CD4-positive, alpha-beta memory T cell (primary cell): ENCODE data around the gene BCAN. TPM values are rescaled to one million over a fixed set of nuclear protein-coding genes. Genes with fewer than 3 reads are reported as not detected.

Experiments
- CTCF ChIA-PET: fragments of 350-600 bp; sonication (Branson Sonifier 250); formaldehyde crosslinking; loops from one replicate; lab custom pipeline; 2021; ENCODE audit warnings: inconsistent platforms; ENCODE audit not compliant: partially characterized antibody; lab: Charles Lee
- POLR2A ChIA-PET: fragments of 350-600 bp; sonication (Branson Sonifier 250); formaldehyde crosslinking; loops from one replicate; lab custom pipeline; 2021; ENCODE audit not compliant: partially characterized antibody; lab: Charles Lee
- DNase-seq, 5 donors: peaks; one replicate each; pipeline versions ENCODE4 v3.0.0 to v3.0.0-alpha.2; 2020 to 2022; ENCODE audit warnings: mixed read lengths in 1 of 5
- H3K27ac ChIP-seq: one replicate; pipeline ENCODE4 v1.7.0; 2013; ENCODE audit warnings: low read depth, low read length
- H3K27me3 ChIP-seq: 2 replicates; pipeline ENCODE4 v1.7.0; 2013; ENCODE audit warnings: mild to moderate bottlenecking, low read length, moderate library complexity; ENCODE audit not compliant: insufficient read depth
- H3K36me3 ChIP-seq: 2 replicates; pipeline ENCODE4 v1.7.0; 2013; ENCODE audit warnings: mild to moderate bottlenecking, low read length, moderate library complexity; ENCODE audit not compliant: insufficient read depth
- H3K4me1 ChIP-seq: 2 replicates; pipeline ENCODE4 v1.7.0; 2013; ENCODE audit warnings: mild to moderate bottlenecking, low read length, moderate library complexity; ENCODE audit not compliant: insufficient read depth
- H3K4me3 ChIP-seq, 2 donors: one replicate each; pipeline ENCODE4 v1.7.0; 2013; ENCODE audit warnings: low read length in 2 of 2, mild to moderate bottlenecking in 1 of 2
- H3K9me3 ChIP-seq, 2 donors: one replicate each; pipeline ENCODE4 v1.7.0; 2013; ENCODE audit warnings: low read length in 2 of 2, control low read depth in 1 of 2; ENCODE audit not compliant: control insufficient read depth in 1 of 2
- H3K27ac Mint-ChIP-seq, 7 donors: one replicate each; pipeline ENCODE4 v1.8.0; 2020 to 2021; ENCODE audit warnings: mixed read lengths in 7 of 7, mild to moderate bottlenecking in 6 of 7, inconsistent platforms in 3 of 7, moderate library complexity in 3 of 7
- H3K27me3 Mint-ChIP-seq, 2 donors: one replicate each; pipeline ENCODE4 v1.8.0; 2020 to 2021; ENCODE audit warnings: mixed read lengths in 2 of 2
- H3K36me3 Mint-ChIP-seq, 2 donors: one replicate each; pipeline ENCODE4 v1.8.0; 2020 to 2021; ENCODE audit warnings: mixed read lengths in 2 of 2, inconsistent platforms in 1 of 2, mild to moderate bottlenecking in 1 of 2
- H3K4me1 Mint-ChIP-seq, 4 donors: one replicate each; pipeline ENCODE4 v1.8.0; 2020 to 2021; ENCODE audit warnings: mixed read lengths in 4 of 4, mild to moderate bottlenecking in 1 of 4
- H3K4me3 Mint-ChIP-seq, 8 donors: one replicate each; pipeline ENCODE4 v1.8.0; 2020 to 2021; ENCODE audit warnings: mixed read lengths in 8 of 8, mild to moderate bottlenecking in 7 of 8, moderate library complexity in 6 of 8, inconsistent platforms in 3 of 8
- H3K9me3 Mint-ChIP-seq, 8 donors: one replicate each; pipeline ENCODE4 v1.8.0; 2020 to 2021; ENCODE audit warnings: mixed read lengths in 8 of 8, mild to moderate bottlenecking in 5 of 8, inconsistent platforms in 3 of 8, moderate library complexity in 1 of 8
- intact Hi-C: fragments of 100-400 bp; cut with micrococcal nuclease; formaldehyde crosslinking; loops from one replicate; pipeline ENCODE4 v1.15.1; 2023
- polyA plus RNA-seq, 2 donors: library from polyadenylated mRNA; unstranded; fragments of 300-500 nt; fragmentation: Illumina TruSeq; gene quantifications; one replicate each; pipeline ENCODE4 v1.2.3, GENCODE V29; 2021
- total RNA-seq, 2 experiments: library from RNA; stranded (reverse); gene quantifications; one replicate each; pipeline ENCODE4 v1.2.3, GENCODE V29; 2021

Gene BCAN, protein sequence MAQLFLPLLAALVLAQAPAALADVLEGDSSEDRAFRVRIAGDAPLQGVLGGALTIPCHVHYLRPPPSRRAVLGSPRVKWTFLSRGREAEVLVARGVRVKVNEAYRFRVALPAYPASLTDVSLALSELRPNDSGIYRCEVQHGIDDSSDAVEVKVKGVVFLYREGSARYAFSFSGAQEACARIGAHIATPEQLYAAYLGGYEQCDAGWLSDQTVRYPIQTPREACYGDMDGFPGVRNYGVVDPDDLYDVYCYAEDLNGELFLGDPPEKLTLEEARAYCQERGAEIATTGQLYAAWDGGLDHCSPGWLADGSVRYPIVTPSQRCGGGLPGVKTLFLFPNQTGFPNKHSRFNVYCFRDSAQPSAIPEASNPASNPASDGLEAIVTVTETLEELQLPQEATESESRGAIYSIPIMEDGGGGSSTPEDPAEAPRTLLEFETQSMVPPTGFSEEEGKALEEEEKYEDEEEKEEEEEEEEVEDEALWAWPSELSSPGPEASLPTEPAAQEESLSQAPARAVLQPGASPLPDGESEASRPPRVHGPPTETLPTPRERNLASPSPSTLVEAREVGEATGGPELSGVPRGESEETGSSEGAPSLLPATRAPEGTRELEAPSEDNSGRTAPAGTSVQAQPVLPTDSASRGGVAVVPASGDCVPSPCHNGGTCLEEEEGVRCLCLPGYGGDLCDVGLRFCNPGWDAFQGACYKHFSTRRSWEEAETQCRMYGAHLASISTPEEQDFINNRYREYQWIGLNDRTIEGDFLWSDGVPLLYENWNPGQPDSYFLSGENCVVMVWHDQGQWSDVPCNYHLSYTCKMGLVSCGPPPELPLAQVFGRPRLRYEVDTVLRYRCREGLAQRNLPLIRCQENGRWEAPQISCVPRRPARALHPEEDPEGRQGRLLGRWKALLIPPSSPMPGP
- total RNA-seq = not detected
- not detected for polyA plus RNA-seq

DNA sequence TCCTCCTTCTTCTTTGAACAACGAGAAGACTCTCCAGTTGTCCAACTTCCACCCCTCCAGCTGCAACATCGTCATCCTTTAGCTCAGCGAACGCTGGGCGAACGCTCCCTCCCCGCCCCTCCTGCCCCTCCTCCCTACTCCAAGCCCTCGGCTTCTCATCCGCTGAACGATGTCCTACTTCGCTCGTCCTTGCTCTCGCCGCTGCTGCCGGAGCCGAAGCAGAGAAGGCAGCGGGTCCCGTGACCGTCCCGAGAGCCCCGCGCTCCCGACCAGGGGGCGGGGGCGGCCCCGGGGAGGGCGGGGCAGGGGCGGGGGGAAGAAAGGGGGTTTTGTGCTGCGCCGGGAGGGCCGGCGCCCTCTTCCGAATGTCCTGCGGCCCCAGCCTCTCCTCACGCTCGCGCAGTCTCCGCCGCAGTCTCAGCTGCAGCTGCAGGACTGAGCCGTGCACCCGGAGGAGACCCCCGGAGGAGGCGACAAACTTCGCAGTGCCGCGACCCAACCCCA lies at the start of gene BCAN:
BCAN (plus strand) TSS at position 357 of the 504 bp plus-strand sequence. CDS start 3,938 bp downstream, outside the sequence.
- POLR2A ChIA-PET = interaction anchor here (0.6 kb wide), 1 partner anchor 1817 kb away, joined by 3 read pairs; no protein-coding TSS in a partner anchor
- peaks cover 0 to 3% (median 0%) of the 10 kb centered on the region in 8 donors for H3K9me3 Mint-ChIP-seq
- no peak within 1 kb of the TSS for H3K27ac ChIP-seq
- CTCF ChIA-PET = interaction anchor here (1.2 to 2.0 kb wide), 3 partner anchors 15 to 48 kb away, joined by 3 to 6 read pairs (median 6); no protein-coding TSS in a partner anchor
- H3K4me1 Mint-ChIP-seq = peaks cover 12 to 35% (median 22%) of the 10 kb centered on the region in 4 donors
- H3K4me3 Mint-ChIP-seq = peak within 1 kb of the TSS; percentile 48 to 82 (median 70)
- H3K36me3 Mint-ChIP-seq = no peaks in the 10 kb centered on the region
- H3K36me3 ChIP-seq = no peaks in the 10 kb centered on the region
- peak within 1 kb of the TSS in 3 of 7 donors; percentile 12 to 55 (median 43) for H3K27ac Mint-ChIP-seq
- H3K4me3 ChIP-seq = no peak within 1 kb of the TSS
- intact Hi-C loops = no loop called here
- H3K9me3 ChIP-seq = no peaks in the 10 kb centered on the region
- H3K27me3 ChIP-seq = peaks cover 62% of the 10 kb centered on the region
- peaks cover 58 to 72% of the 10 kb centered on the region in 2 donors for H3K27me3 Mint-ChIP-seq
- peaks cover 32% of the 10 kb centered on the region for H3K4me1 ChIP-seq
- no peak for DNase-seq

DNA sequence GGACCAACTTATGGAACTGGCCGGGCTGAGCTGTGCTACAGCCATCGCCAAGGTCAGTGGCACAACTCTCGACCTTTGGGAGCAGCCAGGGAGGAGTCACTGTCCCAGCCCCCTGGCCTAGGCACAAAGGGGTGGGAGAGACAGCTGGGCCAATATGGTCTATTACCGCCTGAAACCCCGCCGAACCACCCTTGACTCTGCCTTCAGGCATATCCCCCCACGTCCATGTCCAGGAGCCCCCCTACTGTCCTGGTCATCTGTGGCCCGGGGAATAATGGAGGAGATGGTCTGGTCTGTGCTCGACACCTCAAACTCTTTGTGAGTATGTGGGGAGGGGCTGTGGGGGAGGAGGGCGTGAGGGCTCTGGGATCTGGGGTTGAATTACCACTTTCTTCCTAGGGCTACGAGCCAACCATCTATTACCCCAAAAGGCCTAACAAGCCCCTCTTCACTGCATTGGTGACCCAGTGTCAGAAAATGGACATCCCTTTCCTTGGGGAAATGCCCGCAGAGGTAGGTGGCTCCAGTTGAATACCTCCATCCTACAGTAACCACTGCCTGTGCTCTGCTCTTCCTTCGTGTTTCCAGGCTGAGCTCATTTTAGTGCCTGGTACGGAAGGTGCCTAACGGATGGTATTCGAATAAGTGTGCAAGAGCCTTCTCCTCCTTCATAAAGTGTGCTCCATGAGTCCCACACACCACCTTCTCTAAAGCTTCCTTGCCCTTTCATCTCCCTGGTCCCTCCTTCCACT lies 49.6 kb upstream of the BCAN start:
- intact Hi-C loops = no loop called here
- H3K27ac Mint-ChIP-seq = peak overlapping the region; percentile 47 to 92 (median 84)
- no peaks in the 10 kb centered on the region for H3K27me3 Mint-ChIP-seq
- ChIA-PET CTCF (interaction anchor here (0.8 to 3.8 kb wide), 11 partner anchors 10 to 206 kb away, joined by 3 to 26 read pairs (median 5); partner anchors contain the start of genes GPATCH4, MEF2D and TTC24), POLR2A (interaction anchor here (0.6 to 3.0 kb wide), 16 partner anchors 8 to 136 kb away, joined by 3 to 50 read pairs (median 5); partner anchors contain the start of genes GPATCH4, MEF2D and METTL25B)
- no peak for DNase-seq
- H3K4me1 ChIP-seq = peaks cover 16% of the 10 kb centered on the region
- H3K4me3 ChIP-seq = peak overlapping the region; percentile 65 to 80
- H3K27ac ChIP-seq = peak overlapping the region; percentile 81
- H3K36me3 ChIP-seq = peaks cover 16% of the 10 kb centered on the region
- peaks cover 24 to 31% of the 10 kb centered on the region in 2 donors for H3K36me3 Mint-ChIP-seq
- H3K9me3 ChIP-seq = no peaks in the 10 kb centered on the region
- peaks cover 13 to 25% (median 21%) of the 10 kb centered on the region in 4 donors for H3K4me1 Mint-ChIP-seq
- H3K4me3 Mint-ChIP-seq = peak overlapping the region; percentile 80 to 91 (median 89)
- H3K9me3 Mint-ChIP-seq = peaks cover 0 to 4% (median 0%) of the 10 kb centered on the region in 8 donors
- no peaks in the 10 kb centered on the region for H3K27me3 ChIP-seq

DNA sequence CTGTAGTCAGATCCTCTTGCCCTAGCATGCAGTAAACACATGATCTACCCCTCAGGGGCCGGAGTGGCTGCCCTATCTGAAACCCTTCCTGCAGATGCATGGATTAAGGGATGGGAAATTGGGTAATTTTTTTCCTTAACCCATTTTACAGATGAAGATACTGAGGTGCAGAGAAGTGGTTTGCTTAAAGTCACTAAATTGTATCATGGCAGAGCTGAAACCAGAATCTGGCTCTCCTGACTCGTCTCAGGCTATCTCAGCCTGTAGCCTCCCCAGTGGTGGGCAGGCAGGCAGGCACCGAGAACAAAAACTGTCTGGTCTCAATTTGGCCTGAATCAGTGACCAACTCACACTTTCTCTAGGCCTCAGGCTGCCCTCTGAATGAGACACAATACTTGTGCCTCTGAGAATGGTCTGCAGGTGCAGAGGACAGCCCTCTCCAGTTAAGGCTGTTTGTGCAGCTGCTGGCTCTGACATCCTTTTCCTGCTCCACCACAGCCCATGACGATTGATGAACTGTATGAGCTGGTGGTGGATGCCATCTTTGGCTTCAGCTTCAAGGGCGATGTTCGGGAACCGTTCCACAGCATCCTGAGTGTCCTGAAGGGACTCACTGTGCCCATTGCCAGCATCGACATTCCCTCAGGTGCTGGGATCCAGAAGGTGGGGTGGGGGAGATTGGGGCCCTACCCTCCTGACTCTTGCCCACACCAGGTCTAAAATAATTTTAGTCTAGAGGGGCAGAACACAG lies 48.8 kb upstream of the BCAN start:
- ChIA-PET CTCF (interaction anchor here (0.7 to 3.8 kb wide), 6 partner anchors 11 to 136 kb away, joined by 3 to 26 read pairs (median 4); partner anchors contain the start of gene TTC24), POLR2A (interaction anchor here (0.6 to 3.0 kb wide), 10 partner anchors 8 to 136 kb away, joined by 3 to 50 read pairs (median 4); partner anchors contain the start of genes GPATCH4, MEF2D and METTL25B)
- Histone ChIP-seq H3K36me3 (peaks cover 23% of the 10 kb centered on the region), H3K9me3 (no peaks in the 10 kb centered on the region), H3K4me1 (peaks cover 16% of the 10 kb centered on the region), H3K27me3 (no peaks in the 10 kb centered on the region), H3K4me3 (no peak overlapping the region), H3K27ac (no peak overlapping the region)
- Mint-ChIP-seq H3K4me1 (peaks cover 13 to 25% (median 21%) of the 10 kb centered on the region in 4 donors), H3K9me3 (peaks cover 0 to 4% (median 0%) of the 10 kb centered on the region in 8 donors), H3K4me3 (peak overlapping the region; percentile 80 to 91 (median 89)), H3K27me3 (no peaks in the 10 kb centered on the region), H3K36me3 (peaks cover 29 to 38% of the 10 kb centered on the region in 2 donors), H3K27ac (peak overlapping the region; percentile 48 to 92 (median 84))
- intact Hi-C loops = no loop called here
- DNase-seq = no peak

DNA sequence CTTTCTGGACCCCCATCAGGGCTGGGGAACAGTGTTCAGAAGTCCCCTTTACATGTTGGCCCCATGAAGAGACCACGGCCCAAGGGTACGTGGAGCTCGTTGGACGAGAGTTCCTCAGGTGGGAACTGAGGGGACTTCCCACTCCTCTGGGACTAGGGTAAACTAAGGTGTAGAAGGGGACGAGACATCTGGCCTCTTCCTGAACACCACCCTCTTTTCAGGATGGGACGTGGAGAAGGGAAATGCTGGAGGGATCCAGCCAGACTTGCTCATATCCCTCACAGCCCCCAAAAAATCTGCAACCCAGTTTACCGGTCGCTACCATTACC lies 48.3 kb upstream of the BCAN start:
- peaks cover 0 to 4% (median 0%) of the 10 kb centered on the region in 8 donors for H3K9me3 Mint-ChIP-seq
- peaks cover 13 to 25% (median 21%) of the 10 kb centered on the region in 4 donors for H3K4me1 Mint-ChIP-seq
- peaks cover 35 to 43% of the 10 kb centered on the region in 2 donors for H3K36me3 Mint-ChIP-seq
- H3K27ac Mint-ChIP-seq = no peak overlapping the region
- no peak for DNase-seq
- H3K9me3 ChIP-seq = no peaks in the 10 kb centered on the region
- H3K36me3 ChIP-seq = peaks cover 29% of the 10 kb centered on the region
- no peaks in the 10 kb centered on the region for H3K27me3 Mint-ChIP-seq
- ChIA-PET POLR2A (interaction anchor here (0.7 to 2.2 kb wide), 6 partner anchors 9 to 136 kb away, joined by 3 to 5 read pairs (median 4); partner anchors contain the start of genes MEF2D and METTL25B), CTCF (interaction anchor here (0.7 to 3.8 kb wide), 5 partner anchors 11 to 136 kb away, joined by 3 to 26 read pairs (median 3); no protein-coding TSS in a partner anchor)
- peak overlapping the region in 3 of 8 donors; percentile 21 to 89 (median 31) for H3K4me3 Mint-ChIP-seq
- H3K4me3 ChIP-seq = no peak overlapping the region
- H3K4me1 ChIP-seq = peaks cover 16% of the 10 kb centered on the region
- H3K27ac ChIP-seq = no peak overlapping the region
- no peaks in the 10 kb centered on the region for H3K27me3 ChIP-seq
- intact Hi-C loops = no loop called here

DNA sequence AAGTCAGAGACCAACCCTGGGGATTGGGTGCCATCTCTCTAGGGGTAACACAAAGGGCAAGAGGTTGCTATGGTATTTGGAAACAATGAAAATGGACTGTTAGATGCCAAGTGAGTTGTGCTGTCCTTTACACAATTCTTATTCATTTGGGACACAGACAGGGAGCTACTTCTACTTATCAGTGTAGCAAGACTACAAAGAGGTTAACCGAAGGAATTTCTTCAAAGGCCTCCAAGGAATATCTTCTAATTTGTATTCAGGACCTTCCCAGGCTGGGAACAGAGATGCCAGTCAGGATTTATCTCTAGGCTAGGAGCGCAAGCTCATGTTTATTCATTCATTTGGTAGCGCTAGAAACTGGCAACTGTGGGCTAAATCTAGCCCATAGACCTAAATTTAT lies 47.7 kb upstream of the BCAN start:
- H3K9me3 ChIP-seq = no peaks in the 10 kb centered on the region
- Mint-ChIP-seq H3K27me3 (no peaks in the 10 kb centered on the region), H3K4me1 (peaks cover 13 to 25% (median 21%) of the 10 kb centered on the region in 4 donors), H3K27ac (peak overlapping the region in 4 of 7 donors; percentile 3 to 76 (median 11)), H3K36me3 (peaks cover 38 to 47% of the 10 kb centered on the region in 2 donors), H3K9me3 (peaks cover 0 to 4% (median 0%) of the 10 kb centered on the region in 8 donors), H3K4me3 (peak overlapping the region in 2 of 8 donors; percentile 15 to 42)
- H3K4me3 ChIP-seq = no peak overlapping the region
- POLR2A ChIA-PET = interaction anchor here (0.7 to 2.2 kb wide), 6 partner anchors 8 to 137 kb away, joined by 3 to 5 read pairs (median 4); partner anchors contain the start of genes MEF2D and METTL25B
- CTCF ChIA-PET = interaction anchor here (3.8 kb wide), 1 partner anchor 14 kb away, joined by 26 read pairs; no protein-coding TSS in a partner anchor
- H3K4me1 ChIP-seq = peaks cover 16% of the 10 kb centered on the region
- intact Hi-C loops = no loop called here
- H3K27ac ChIP-seq = no peak overlapping the region
- no peaks in the 10 kb centered on the region for H3K27me3 ChIP-seq
- peaks cover 33% of the 10 kb centered on the region for H3K36me3 ChIP-seq
- DNase-seq = no peak
